ENCODE data around the gene PSMB10.

- TF ChIP-seq ZNF513 (tag by site-specific recombination; IDR thresholded peaks at IDR 0.05) (no peak), CTCF (tag by site-specific recombination; IDR thresholded peaks at IDR 0.05) (no peak), ZNF600 (tag by site-specific recombination; IDR thresholded peaks at IDR 0.05) (no peak), ZNF24 (tag by site-specific recombination; IDR thresholded peaks at IDR 0.05) (no peak), ZNF449 (tag by site-specific recombination; IDR thresholded peaks at IDR 0.05) (no peak)
Measured at GRCh38 chr16:67909056-67909742, 27.5 kb downstream of the PSMB10 start.
